ENCODE data around the gene NPY5R.

NPY5R gene

GRCh38 chr4:163385466-163385865 lies 41.8 kb downstream of the NPY5R start:
- no peak for DNase-seq

DNA sequence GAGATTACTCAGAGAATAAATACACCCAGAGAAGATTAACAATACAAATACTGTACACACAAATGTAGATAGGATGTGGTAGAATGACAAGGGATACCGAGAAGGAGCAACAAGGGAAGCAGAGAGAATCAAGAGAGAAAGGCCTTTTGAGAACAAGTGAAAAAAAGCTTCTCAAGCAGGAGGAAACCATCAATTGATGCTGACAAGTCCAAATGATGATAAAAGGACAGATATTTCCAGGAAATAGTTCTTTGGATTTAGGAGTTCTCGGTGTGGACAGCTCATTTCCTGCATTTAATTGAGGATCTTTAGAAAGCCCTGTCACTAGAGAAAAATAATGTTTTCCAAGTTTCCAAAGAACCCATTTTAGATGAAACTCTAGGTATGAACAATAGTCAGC lies 48.1 kb downstream of the NPY5R start:
- no peak for DNase-seq

GRCh38 chr4:163392328-163392727 lies 48.6 kb downstream of the NPY5R start:
- no peak for DNase-seq

GRCh38 chr4:163393471-163393870 lies 49.8 kb downstream of the NPY5R start:
- DNase-seq = no peak

DNA sequence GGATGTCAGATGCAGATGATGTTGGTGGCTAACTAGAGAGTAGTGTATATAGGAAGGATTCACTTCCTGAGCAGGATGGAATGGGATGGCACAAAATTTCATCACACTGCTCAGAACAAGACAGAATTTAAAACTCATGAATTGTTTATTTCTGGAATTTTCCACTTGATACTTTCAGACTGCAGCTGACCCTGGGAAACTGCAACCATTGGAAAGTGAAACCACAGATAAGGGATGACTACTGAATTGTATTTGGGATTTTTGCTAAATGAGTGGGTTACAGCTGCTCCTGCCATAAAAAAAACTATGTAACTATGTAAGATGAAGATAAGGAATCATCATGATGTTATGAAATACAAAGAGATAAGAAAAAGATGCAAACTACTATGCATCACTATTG lies 51.4 kb downstream of the NPY5R start:
- DNase-seq = no peak

- DNase-seq = no peak
These were observed 52.1 kb downstream of the NPY5R start for GRCh38 chr4:163395758-163396157.

DNA sequence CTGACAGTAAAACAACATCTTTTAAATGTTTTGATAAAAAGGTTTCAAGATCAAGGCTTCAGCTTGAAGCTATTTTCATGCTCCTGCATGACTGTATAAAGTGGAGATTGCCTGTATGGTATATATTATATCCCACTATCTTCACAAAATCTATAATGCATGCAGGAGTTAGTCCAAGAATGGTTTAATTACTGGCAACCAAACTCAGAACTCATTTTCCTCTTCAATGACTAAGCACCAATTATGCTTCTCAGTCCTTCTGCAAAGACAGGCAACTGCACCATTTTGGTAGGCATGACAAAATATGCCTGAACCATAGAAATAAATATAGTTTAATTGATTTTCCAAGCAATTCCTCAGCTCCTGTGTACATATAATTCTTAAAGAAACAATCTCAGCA lies 54.5 kb downstream of the NPY5R start:
- DNase-seq = no peak

DNA sequence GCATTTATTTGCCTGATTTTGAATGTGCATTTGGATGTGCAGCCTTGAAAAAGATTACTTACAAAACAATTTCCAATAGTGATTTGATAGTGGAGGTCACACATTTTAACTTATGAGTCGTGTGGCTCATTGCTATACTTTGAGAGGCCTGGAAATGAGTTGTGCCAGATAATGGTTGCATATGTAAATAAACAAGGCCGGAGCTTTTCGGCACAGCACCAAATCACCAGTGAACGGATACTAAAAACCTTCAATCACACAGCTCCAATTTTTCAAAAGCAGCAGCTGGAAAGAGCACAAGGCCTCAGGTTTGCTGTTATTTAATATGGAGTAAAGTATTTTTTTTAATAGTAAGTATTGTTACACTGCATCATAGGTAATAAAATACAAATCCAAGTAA lies 57.2 kb downstream of the NPY5R start:
- no peak for DNase-seq

Data from stimulated activated naive CD4-positive, alpha-beta T cell treated with Interleukin-2 at 50 U/mL for 16 hours (primary cell).